UCSD-AML1 (cell line): ENCODE data around the gene FXYD7.

Experiments used
- DNase-seq: peaks from one replicate; lab custom pipeline; 2025; ENCODE audit not compliant: unreplicated experiment; lab: John Stamatoyannopoulos, UW

FXYD7 gene

GRCh38 chr19:35162471-35163326 is 19.6 kb downstream of the FXYD7 start:
- no peak for DNase-seq

- no peak for DNase-seq
Observed at GRCh38 chr19:35164418-35164817, 21.4 kb downstream of the FXYD7 start.

- no peak for DNase-seq
Observed at GRCh38 chr19:35165200-35166058, 22.4 kb downstream of the FXYD7 start.

- no peak for DNase-seq
Observed at GRCh38 chr19:35166100-35167063, 23.3 kb downstream of the FXYD7 start.

GRCh38 chr19:35167251-35168119 is 24.4 kb downstream of the FXYD7 start:
- no peak for DNase-seq

GRCh38 chr19:35168196-35168595 is 25.1 kb downstream of the FXYD7 start:
- DNase-seq, result no peak

GRCh38 chr19:35169221-35169995 is 26.4 kb downstream of the FXYD7 start:
- no peak for DNase-seq

- no peak for DNase-seq
Observed at GRCh38 chr19:35170359-35171061, 27.5 kb downstream of the FXYD7 start.

GRCh38 chr19:35171730-35172129 is 28.7 kb downstream of the FXYD7 start:
- no peak for DNase-seq

GRCh38 chr19:35174226-35174625 is 31.2 kb downstream of the FXYD7 start:
- no peak for DNase-seq

- DNase-seq, result no peak
Observed at GRCh38 chr19:35176181-35176570, 33.1 kb downstream of the FXYD7 start.

GRCh38 chr19:35177377-35178274 is 34.6 kb downstream of the FXYD7 start:
- DNase-seq, result no peak

GRCh38 chr19:35178701-35179100 is 35.6 kb downstream of the FXYD7 start:
- no peak for DNase-seq

- DNase-seq, result no peak
Observed at GRCh38 chr19:35179830-35180229, 36.8 kb downstream of the FXYD7 start.

GRCh38 chr19:35181387-35181786 is 38.3 kb downstream of the FXYD7 start:
- no peak for DNase-seq

- DNase-seq, result no peak
Observed at GRCh38 chr19:35184267-35184666, 41.2 kb downstream of the FXYD7 start.

- DNase-seq, result no peak
Observed at GRCh38 chr19:35184884-35185283, 41.8 kb downstream of the FXYD7 start.
